ENCODE data around the gene CCDC141. TPM values are rescaled to one million over a fixed set of nuclear protein-coding genes. Genes with fewer than 3 reads are reported as not detected.

The CCDC141 gene
- total and polyA plus RNA-seq, 3 experiments from 2014 or later = 1.6 to 3.9 (median 2.1) TPM

DNA sequence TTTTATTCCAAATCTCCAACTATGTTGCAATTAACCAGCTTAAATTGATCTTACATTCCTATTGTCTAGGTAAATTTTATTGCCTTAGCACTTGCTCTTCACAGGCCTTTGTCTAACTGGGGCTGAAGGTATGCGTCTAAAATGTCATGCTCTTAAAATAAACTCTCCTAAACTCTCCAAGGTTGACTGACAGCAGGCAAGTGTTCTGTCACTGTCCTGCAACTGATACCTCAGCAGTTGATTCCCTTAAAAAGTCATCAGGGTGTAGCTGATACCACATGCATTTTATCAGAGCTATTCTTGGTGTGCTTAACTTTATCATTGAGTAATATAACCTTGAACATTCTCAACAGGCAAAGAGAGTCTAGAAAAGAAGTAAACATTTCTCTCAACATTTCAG is 243.4 kb downstream of the CCDC141 start:
- no peak overlapping the region for H3K4me3 ChIP-seq (ENCODE audit: low read length)
- H3K27ac Mint-ChIP-seq = no peak overlapping the region
- no peaks in the 10 kb centered on the region for H3K27me3 Mint-ChIP-seq
- H3K9me3 Mint-ChIP-seq = peaks cover 0 to 2% (median 0%) of the 10 kb centered on the region in 5 donors
- no peak overlapping the region for H3K4me3 Mint-ChIP-seq
- H3K9me3 ChIP-seq (ENCODE audit: low read length) = no peaks in the 10 kb centered on the region
- CTCF ChIA-PET = no interaction called here
- POLR2A ChIA-PET = no interaction called here
- DNase-seq = no peak
- no peaks in the 10 kb centered on the region for H3K4me1 ChIP-seq (ENCODE audit: insufficient read depth, low read length)
- no peak overlapping the region for H3K27ac ChIP-seq (ENCODE audit: low read depth, low read length)
- no peaks in the 10 kb centered on the region for H3K27me3 ChIP-seq (ENCODE audit: insufficient read depth, low read length, poor library complexity, severe bottlenecking)
- H3K36me3 Mint-ChIP-seq = peaks cover 0 to 1% (median 0%) of the 10 kb centered on the region in 3 donors
- no peaks in the 10 kb centered on the region for H3K36me3 ChIP-seq (ENCODE audit: insufficient read depth, low read length)
- H3K4me1 Mint-ChIP-seq = no peaks in the 10 kb centered on the region

DNA sequence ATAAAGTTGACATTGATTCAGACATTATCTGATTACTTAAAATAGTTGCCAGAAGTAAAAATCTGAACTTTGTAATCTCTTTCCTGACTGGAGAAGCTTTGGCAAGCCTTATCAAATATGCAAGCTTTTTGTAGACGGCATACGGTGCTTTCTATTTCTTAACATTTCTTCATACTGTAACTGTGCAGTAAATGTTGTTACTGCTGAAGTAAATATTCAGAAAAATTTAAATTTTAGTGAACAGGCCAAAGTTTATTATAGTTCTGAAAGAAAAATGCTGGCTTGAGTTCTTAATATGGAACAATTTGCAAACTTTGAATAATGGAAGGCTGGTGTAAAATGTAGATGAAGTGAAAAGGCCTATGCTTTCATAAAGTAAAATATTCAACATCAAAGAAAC is 244.5 kb downstream of the CCDC141 start:
- H3K4me1 ChIP-seq (ENCODE audit: insufficient read depth, low read length) = no peaks in the 10 kb centered on the region
- no peaks in the 10 kb centered on the region for H3K27me3 ChIP-seq (ENCODE audit: insufficient read depth, low read length, poor library complexity, severe bottlenecking)
- CTCF ChIA-PET = no interaction called here
- Mint-ChIP-seq H3K27ac (no peak overlapping the region), H3K36me3 (peaks cover 0 to 3% (median 0%) of the 10 kb centered on the region in 3 donors), H3K4me1 (no peaks in the 10 kb centered on the region), H3K9me3 (peaks cover 0 to 2% (median 0%) of the 10 kb centered on the region in 5 donors), H3K4me3 (no peak overlapping the region), H3K27me3 (no peaks in the 10 kb centered on the region)
- POLR2A ChIA-PET = no interaction called here
- H3K36me3 ChIP-seq (ENCODE audit: insufficient read depth, low read length) = no peaks in the 10 kb centered on the region
- no peak for DNase-seq
- no peak overlapping the region for H3K27ac ChIP-seq (ENCODE audit: low read depth, low read length)
- no peak overlapping the region for H3K4me3 ChIP-seq (ENCODE audit: low read length)
- no peaks in the 10 kb centered on the region for H3K9me3 ChIP-seq (ENCODE audit: low read length)

DNA sequence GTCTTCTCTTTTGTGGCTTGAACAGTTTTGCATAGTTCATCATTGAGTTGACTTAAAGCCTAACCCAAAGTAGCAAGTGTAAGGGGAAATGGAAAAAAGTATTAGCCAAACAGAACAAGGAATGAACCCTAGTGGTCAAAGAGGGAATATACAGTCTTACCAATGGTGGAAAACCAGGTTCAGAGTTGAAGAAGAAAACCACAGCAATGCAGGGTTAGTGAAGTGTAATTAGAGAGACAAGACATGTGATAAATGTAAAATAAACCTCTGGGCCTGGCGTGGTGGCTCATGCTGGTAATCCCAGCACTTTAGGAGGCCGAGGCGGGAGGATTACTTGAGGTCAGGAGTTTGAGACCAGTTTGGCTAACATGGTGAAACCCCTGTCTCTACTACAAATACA is 245.1 kb downstream of the CCDC141 start:
- ChIA-PET CTCF (no interaction called here), POLR2A (no interaction called here)
- H3K27me3 Mint-ChIP-seq = no peaks in the 10 kb centered on the region
- H3K9me3 ChIP-seq (ENCODE audit: low read length) = no peaks in the 10 kb centered on the region
- H3K4me1 ChIP-seq (ENCODE audit: insufficient read depth, low read length) = no peaks in the 10 kb centered on the region
- no peak overlapping the region for H3K27ac ChIP-seq (ENCODE audit: low read depth, low read length)
- no peaks in the 10 kb centered on the region for H3K27me3 ChIP-seq (ENCODE audit: insufficient read depth, low read length, poor library complexity, severe bottlenecking)
- H3K36me3 ChIP-seq (ENCODE audit: insufficient read depth, low read length) = no peaks in the 10 kb centered on the region
- no peak for DNase-seq
- H3K27ac Mint-ChIP-seq = peak overlapping the region in 1 of 8 donors; percentile 55
- H3K9me3 Mint-ChIP-seq = peaks cover 0 to 2% (median 0%) of the 10 kb centered on the region in 5 donors
- H3K4me3 Mint-ChIP-seq = no peak overlapping the region
- peaks cover 0 to 6% (median 0%) of the 10 kb centered on the region in 3 donors for H3K36me3 Mint-ChIP-seq
- H3K4me3 ChIP-seq (ENCODE audit: low read length) = no peak overlapping the region
- H3K4me1 Mint-ChIP-seq = no peaks in the 10 kb centered on the region

DNA sequence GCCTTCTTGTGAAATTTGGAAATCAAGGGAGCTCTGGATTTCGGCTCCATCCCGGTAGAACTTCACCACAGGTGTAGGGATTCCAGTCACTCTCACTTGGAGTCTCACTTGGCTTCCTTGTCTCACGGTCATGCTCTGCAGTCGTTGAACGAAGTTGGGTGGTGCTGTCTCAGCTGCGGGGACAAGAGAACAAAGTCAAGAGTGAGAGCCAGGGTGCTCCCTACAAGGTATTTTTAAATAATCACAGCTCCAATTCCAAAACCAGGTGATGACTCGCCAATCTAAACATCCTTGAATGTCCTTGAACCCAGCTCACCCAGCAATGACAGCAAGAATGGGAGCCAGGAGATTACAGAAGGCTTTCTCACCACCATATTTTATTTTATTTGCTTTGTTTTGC is 249.4 kb downstream of the CCDC141 start:
- Mint-ChIP-seq H3K27ac (no peak overlapping the region), H3K36me3 (peaks cover 0 to 13% (median 0%) of the 10 kb centered on the region in 3 donors), H3K9me3 (peaks cover 0 to 7% (median 0%) of the 10 kb centered on the region in 5 donors), H3K27me3 (no peaks in the 10 kb centered on the region), H3K4me3 (no peak overlapping the region), H3K4me1 (no peaks in the 10 kb centered on the region)
- Histone ChIP-seq H3K27me3 (ENCODE audit: insufficient read depth, low read length, poor library complexity, severe bottlenecking) (no peaks in the 10 kb centered on the region), H3K36me3 (ENCODE audit: insufficient read depth, low read length) (no peaks in the 10 kb centered on the region), H3K4me3 (ENCODE audit: low read length) (no peak overlapping the region), H3K4me1 (ENCODE audit: insufficient read depth, low read length) (no peaks in the 10 kb centered on the region), H3K27ac (ENCODE audit: low read depth, low read length) (no peak overlapping the region), H3K9me3 (ENCODE audit: low read length) (no peaks in the 10 kb centered on the region)
- DNase-seq = no peak
- POLR2A ChIA-PET = no interaction called here
- CTCF ChIA-PET = no interaction called here

DNA sequence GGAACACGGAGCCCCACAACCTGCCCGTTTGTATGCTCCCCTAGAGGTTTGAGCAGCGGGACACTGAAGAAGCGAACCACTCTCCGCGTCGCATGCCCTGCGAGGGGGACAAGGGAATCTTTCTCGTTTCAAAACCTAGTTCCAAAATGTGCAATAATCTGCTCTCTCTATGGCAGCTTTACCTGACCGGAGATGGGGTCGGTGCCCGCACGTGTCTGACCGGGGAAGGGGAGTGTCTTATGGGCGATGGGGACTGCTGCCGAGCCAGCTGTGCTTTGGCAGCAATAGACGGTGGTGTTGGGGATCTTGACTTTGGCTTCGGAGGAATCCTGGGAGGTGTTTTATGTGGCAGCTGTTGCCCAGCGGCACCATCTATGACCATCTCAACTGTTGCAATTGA is 250.6 kb downstream of the CCDC141 start:
- CTCF ChIA-PET = no interaction called here
- no peaks in the 10 kb centered on the region for H3K4me1 Mint-ChIP-seq
- POLR2A ChIA-PET = no interaction called here
- no peaks in the 10 kb centered on the region for H3K36me3 ChIP-seq (ENCODE audit: insufficient read depth, low read length)
- H3K27me3 ChIP-seq (ENCODE audit: insufficient read depth, low read length, poor library complexity, severe bottlenecking) = no peaks in the 10 kb centered on the region
- peaks cover 0 to 15% (median 0%) of the 10 kb centered on the region in 3 donors for H3K36me3 Mint-ChIP-seq
- no peaks in the 10 kb centered on the region for H3K9me3 ChIP-seq (ENCODE audit: low read length)
- H3K9me3 Mint-ChIP-seq = peaks cover 0 to 7% (median 0%) of the 10 kb centered on the region in 5 donors
- no peaks in the 10 kb centered on the region for H3K27me3 Mint-ChIP-seq
- no peak for DNase-seq
- no peaks in the 10 kb centered on the region for H3K4me1 ChIP-seq (ENCODE audit: insufficient read depth, low read length)
- no peak overlapping the region for H3K27ac ChIP-seq (ENCODE audit: low read depth, low read length)
- no peak overlapping the region for H3K27ac Mint-ChIP-seq
- no peak overlapping the region for H3K4me3 ChIP-seq (ENCODE audit: low read length)
- H3K4me3 Mint-ChIP-seq = no peak overlapping the region

DNA sequence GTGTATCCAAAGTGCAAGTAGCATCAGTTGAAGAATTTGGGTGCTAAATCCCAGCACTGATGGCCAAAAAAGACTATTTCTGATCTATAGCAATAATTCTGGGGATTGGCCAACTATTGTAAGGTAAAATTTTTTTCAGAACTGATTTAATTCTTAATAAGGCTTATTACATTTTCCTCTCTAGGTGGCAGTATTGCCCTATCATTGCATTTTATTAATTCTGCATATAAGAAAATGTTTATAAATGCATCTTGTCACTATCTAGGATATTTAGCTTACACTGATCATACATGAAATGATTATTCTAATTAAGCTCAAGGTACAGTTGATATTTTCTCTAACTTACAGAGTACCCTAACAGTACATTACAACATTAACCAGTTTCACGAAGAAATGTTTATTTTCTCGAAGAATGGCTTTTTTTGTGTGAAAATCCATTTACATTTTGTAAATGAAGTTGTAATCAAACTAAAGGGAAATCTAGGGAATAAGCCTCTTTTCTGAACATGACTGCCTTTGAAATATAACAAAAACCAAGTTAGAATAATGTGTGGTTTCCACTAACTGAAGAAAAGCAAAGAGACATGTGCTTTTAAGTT is 253.8 kb downstream of the CCDC141 start:
- Histone ChIP-seq H3K27ac (ENCODE audit: low read depth, low read length) (no peak overlapping the region), H3K36me3 (ENCODE audit: insufficient read depth, low read length) (no peaks in the 10 kb centered on the region), H3K4me1 (ENCODE audit: insufficient read depth, low read length) (no peaks in the 10 kb centered on the region), H3K9me3 (ENCODE audit: low read length) (no peaks in the 10 kb centered on the region), H3K27me3 (ENCODE audit: insufficient read depth, low read length, poor library complexity, severe bottlenecking) (no peaks in the 10 kb centered on the region), H3K4me3 (ENCODE audit: low read length) (no peak overlapping the region)
- H3K9me3 Mint-ChIP-seq = peaks cover 0 to 7% (median 0%) of the 10 kb centered on the region in 5 donors
- H3K4me1 Mint-ChIP-seq = no peaks in the 10 kb centered on the region
- ChIA-PET CTCF (interaction anchor here (2.0 kb wide), 1 partner anchor 94 kb away, joined by 5 read pairs; no protein-coding TSS in a partner anchor), POLR2A (no interaction called here)
- peaks cover 0 to 21% (median 11%) of the 10 kb centered on the region in 3 donors for H3K36me3 Mint-ChIP-seq
- peak in 1 of 5 donors; percentile 12 for DNase-seq
- no peak overlapping the region for H3K4me3 Mint-ChIP-seq
- no peaks in the 10 kb centered on the region for H3K27me3 Mint-ChIP-seq
- H3K27ac Mint-ChIP-seq = no peak overlapping the region

DNA sequence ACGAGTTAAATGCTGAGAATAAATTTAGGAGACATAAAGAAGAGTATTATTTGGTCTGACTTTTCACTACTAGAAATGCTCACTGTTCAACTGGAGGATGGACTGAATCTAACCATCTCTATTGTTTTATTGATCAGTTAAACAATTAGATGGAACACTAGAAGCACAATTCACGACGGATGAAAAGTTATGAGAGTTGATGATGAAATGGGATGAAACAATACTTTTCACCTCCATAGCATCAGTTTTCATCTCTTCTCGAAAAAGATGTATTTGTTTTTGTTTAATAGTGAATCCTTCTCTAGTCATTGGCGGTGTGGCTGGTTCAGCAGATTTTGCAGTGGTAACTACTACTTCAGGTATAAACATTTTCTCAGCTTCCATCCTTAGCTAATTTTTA is 262.0 kb downstream of the CCDC141 start:
- no peaks in the 10 kb centered on the region for H3K4me1 Mint-ChIP-seq
- ChIA-PET POLR2A (no interaction called here), CTCF (no interaction called here)
- Histone ChIP-seq H3K36me3 (ENCODE audit: insufficient read depth, low read length) (no peaks in the 10 kb centered on the region), H3K4me1 (ENCODE audit: insufficient read depth, low read length) (no peaks in the 10 kb centered on the region), H3K27ac (ENCODE audit: low read depth, low read length) (no peak overlapping the region), H3K27me3 (ENCODE audit: insufficient read depth, low read length, poor library complexity, severe bottlenecking) (no peaks in the 10 kb centered on the region), H3K4me3 (ENCODE audit: low read length) (no peak overlapping the region), H3K9me3 (ENCODE audit: low read length) (no peaks in the 10 kb centered on the region)
- H3K9me3 Mint-ChIP-seq = no peaks in the 10 kb centered on the region
- peaks cover 0 to 11% (median 6%) of the 10 kb centered on the region in 3 donors for H3K36me3 Mint-ChIP-seq
- H3K4me3 Mint-ChIP-seq = no peak overlapping the region
- no peak for DNase-seq
- H3K27ac Mint-ChIP-seq = no peak overlapping the region
- no peaks in the 10 kb centered on the region for H3K27me3 Mint-ChIP-seq

DNA sequence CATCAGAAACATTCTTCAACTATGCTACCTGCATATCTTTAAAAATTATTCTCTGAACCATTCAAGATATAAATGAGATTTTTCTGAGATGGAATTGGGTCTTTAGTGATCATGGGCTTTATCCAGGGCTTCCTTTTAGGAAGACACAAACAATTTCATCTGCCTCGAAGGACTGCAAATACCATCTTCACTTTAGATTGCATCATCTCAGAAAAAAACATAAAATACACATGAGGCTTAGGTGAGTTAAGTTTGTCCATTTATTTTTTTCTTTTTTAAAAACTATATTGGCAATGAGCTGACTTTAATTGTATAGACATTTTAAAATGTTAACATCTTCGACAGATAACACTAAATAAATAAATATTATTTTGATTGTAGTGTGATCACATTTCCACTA is 262.8 kb downstream of the CCDC141 start:
- H3K4me1 ChIP-seq (ENCODE audit: insufficient read depth, low read length) = no peaks in the 10 kb centered on the region
- Mint-ChIP-seq H3K36me3 (peaks cover 0 to 15% (median 5%) of the 10 kb centered on the region in 3 donors), H3K27ac (no peak overlapping the region), H3K9me3 (no peaks in the 10 kb centered on the region), H3K27me3 (no peaks in the 10 kb centered on the region), H3K4me3 (no peak overlapping the region), H3K4me1 (no peaks in the 10 kb centered on the region)
- no peak overlapping the region for H3K4me3 ChIP-seq (ENCODE audit: low read length)
- CTCF ChIA-PET = no interaction called here
- H3K27me3 ChIP-seq (ENCODE audit: insufficient read depth, low read length, poor library complexity, severe bottlenecking) = no peaks in the 10 kb centered on the region
- no peaks in the 10 kb centered on the region for H3K36me3 ChIP-seq (ENCODE audit: insufficient read depth, low read length)
- POLR2A ChIA-PET = no interaction called here
- H3K9me3 ChIP-seq (ENCODE audit: low read length) = no peaks in the 10 kb centered on the region
- no peak overlapping the region for H3K27ac ChIP-seq (ENCODE audit: low read depth, low read length)
- DNase-seq = no peak

Measured in CD8-positive, alpha-beta memory T cell (primary cell).